Fibroblast of mammary gland (primary cell): ENCODE measurements around the gene GPALPP1.
"Not testable (repeated sequence)": the region's sequence is repeated elsewhere in the genome, so short reads cannot be mapped to it uniquely, and the experiment has no call there.

Experiments used
- DNase-seq: peaks from one replicate; pipeline ENCODE4 v3.0.0-alpha.2; 2010; ENCODE audit warnings: low read depth
- H3K4me3 ChIP-seq: 2 replicates; pipeline ENCODE4 v1.5.1; 2011; ENCODE audit warnings: low read depth, mild to moderate bottlenecking, low read length, moderate library complexity; ENCODE audit not compliant: control insufficient read depth
- CTCF ChIP-seq: conservative IDR thresholded peaks from 2 replicates; pipeline ENCODE4 v1.5.1; 2011; ENCODE audit warnings: low read depth, low read length, inconsistent platforms; ENCODE audit not compliant: control insufficient read depth, insufficient read depth

Gene GPALPP1

GRCh38 chr13:45055902-45056648 lies 66.7 kb downstream of the GPALPP1 start:
- DNase-seq, result peak; percentile 90
- H3K4me3 ChIP-seq, result peak overlapping the region; percentile 8
- TF ChIP-seq CTCF, result no peak

- TF ChIP-seq CTCF, result no peak
- no peak for DNase-seq
- H3K4me3 ChIP-seq, result no peak overlapping the region
These were observed 70.7 kb downstream of the GPALPP1 start for GRCh38 chr13:45060062-45060461.

- no peak overlapping the region for H3K4me3 ChIP-seq
- TF ChIP-seq CTCF, result no peak
- DNase-seq, result peak; percentile 87
These were observed 74.0 kb downstream of the GPALPP1 start for GRCh38 chr13:45063261-45063860.

GRCh38 chr13:45063889-45064288 lies 74.6 kb downstream of the GPALPP1 start:
- H3K4me3 ChIP-seq, DNase-seq: not testable (repeated sequence)

GRCh38 chr13:45064889-45065288 lies 75.6 kb downstream of the GPALPP1 start:
- H3K4me3 ChIP-seq, result no peak overlapping the region
- DNase-seq, result no peak
- no peak for TF ChIP-seq CTCF

GRCh38 chr13:45068036-45069001 lies 79.0 kb downstream of the GPALPP1 start:
- no peak overlapping the region for H3K4me3 ChIP-seq
- TF ChIP-seq CTCF, result no peak
- no peak for DNase-seq
